ENCODE results near the gene TMEM229A.

GRCh38 chr7:124013306-124013705, 19.6 kb downstream of the TMEM229A start:
- no peak for TF ChIP-seq CTCF (IDR thresholded peaks at IDR 0.05)
- TF ChIP-seq POLR2A (IDR thresholded peaks at IDR 0.05), result no peak

Data from lower leg skin (tissue), 3 donors.